T-helper 2 cell treated with Interferon-gamma antibody and Interleukin-4, amounts not matched to agents 100 ng/mL and 5 ng/mL, for 36 hours (primary cell): ENCODE results near the gene F7. TPM values are rescaled to one million over a fixed set of nuclear protein-coding genes. Genes with fewer than 3 reads are reported as not detected.
"Not testable (repeated sequence)": the region's sequence is repeated elsewhere in the genome, so short reads cannot be mapped to it uniquely, and the experiment has no call there.

ENCODE experiments used
- intact Hi-C: fragments of 100-400 bp; cut with micrococcal nuclease; formaldehyde crosslinking; loops from one replicate; pipeline ENCODE4 v1.15.1; 2023
- total RNA-seq: library from RNA; stranded (reverse); gene quantifications from 2 replicates; pipeline ENCODE4 v1.2.3, GENCODE V29; 2022

Gene F7
- total RNA-seq, 1 donor from 2014 or later = not detected

GRCh38 chr13:113072376-113072775 is 33.2 kb upstream of the F7 start:
- intact Hi-C loops = no loop called here

DNA sequence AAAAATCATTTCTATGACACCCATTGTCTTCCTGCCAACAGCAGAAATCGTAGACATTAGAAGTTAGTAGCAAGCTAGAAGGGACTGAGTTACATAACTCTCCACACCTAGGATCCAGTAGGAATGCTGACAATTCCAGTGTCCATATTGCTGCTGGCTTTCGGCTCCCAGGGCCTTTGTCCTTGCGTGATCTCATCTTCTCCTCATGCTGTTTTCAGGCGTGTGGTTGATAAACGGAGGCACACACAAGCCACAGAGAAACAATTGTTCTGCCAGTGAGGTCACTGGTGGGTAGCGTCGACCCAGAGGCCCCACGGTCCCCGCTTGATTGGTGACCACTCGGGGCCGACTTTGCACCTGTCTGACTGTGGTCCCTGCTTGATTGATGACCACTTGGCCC is 31.6 kb upstream of the F7 start:
- intact Hi-C loops = no loop called here

DNA sequence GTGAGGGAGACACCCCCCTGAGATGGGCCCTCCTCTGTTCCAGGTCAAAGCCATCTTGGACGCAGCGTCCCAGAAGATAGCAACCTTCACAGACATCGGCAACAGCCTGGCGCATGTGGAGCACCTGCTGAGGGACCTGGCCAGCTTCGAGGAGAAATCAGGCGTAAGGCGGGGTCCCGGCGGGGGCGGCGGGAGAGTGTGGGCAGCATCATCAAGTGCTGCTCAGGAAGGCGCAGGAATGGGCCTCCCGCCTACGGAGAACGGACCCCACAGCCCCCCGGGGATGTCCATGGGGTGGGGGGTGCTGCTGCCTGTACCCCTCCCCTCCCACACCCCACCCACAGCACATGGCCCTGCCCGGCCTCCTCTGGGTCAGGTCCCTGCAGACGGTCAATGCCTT is 31.2 kb upstream of the F7 start:
- intact Hi-C loops = no loop called here

GRCh38 chr13:113074876-113075275 is 30.7 kb upstream of the F7 start:
- intact Hi-C loops = no loop called here

DNA sequence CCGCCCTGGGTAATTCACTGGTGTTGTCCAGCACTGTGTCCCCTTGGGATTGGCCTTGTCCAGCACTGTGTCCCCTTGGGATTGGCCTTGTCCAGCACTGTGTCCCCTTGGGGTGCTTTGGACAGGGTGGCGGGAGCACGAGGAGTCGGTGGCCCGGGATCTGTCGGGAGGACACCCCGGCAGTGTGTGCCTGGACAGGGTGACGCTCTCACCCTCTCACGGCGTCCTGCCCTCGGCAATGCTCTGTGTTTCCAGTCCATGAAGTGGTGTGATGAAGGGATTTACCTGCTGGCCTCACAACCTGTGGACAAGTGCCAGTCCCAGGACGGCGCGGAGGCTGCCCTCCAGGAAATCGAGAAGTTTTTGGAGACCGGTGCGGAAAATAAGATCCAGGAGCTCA is 29.9 kb upstream of the F7 start:
- intact Hi-C loops = no loop called here

DNA sequence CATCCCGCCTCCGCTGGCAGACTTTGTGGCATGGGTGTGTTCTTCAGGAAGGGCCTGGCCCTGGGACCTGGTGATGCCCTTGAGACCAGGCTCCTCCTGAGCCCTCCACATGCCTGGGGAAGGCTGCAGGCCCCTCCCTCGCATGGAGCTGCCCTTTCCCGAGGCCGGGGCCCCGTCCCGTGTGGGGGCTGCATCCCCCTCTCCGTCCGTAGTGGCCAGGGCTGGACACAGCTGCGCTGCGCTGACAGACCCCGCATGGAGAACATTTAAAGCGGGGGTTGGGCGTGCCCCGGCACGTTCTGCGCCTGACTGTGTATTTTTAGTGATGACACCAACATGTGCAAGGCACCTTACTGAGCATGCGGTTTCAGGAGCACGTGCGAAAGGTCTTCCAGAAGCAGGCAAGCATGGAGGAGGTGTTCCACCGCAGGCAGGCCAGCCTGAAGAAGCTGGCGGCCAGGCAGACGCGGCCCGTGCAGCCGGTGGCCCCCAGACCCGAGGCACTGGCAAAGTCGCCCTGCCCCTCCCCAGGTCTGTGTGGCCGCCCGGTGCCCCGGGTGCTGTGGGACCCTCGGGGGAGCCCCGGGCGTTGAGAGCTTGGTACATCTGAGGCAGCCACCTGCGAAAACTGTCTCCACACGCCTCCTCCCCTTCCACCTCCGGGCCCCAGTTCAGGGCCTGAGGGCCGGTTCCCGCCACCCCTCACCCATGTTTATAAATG is 28.8 kb upstream of the F7 start:
- intact Hi-C loops = no loop called here

- intact Hi-C loops = no loop called here
Measured at GRCh38 chr13:113077566-113077952, 28.0 kb upstream of the F7 start.

GRCh38 chr13:113077953-113078901 is 27.4 kb upstream of the F7 start:
- intact Hi-C loops = no loop called here

- intact Hi-C loops = no loop called here
Measured at GRCh38 chr13:113078902-113079780, 26.4 kb upstream of the F7 start.

- intact Hi-C loops = not testable (repeated sequence)
Measured at GRCh38 chr13:113079781-113080080, 25.9 kb upstream of the F7 start.

GRCh38 chr13:113080361-113080831 is 25.2 kb upstream of the F7 start:
- intact Hi-C loops = no loop called here

DNA sequence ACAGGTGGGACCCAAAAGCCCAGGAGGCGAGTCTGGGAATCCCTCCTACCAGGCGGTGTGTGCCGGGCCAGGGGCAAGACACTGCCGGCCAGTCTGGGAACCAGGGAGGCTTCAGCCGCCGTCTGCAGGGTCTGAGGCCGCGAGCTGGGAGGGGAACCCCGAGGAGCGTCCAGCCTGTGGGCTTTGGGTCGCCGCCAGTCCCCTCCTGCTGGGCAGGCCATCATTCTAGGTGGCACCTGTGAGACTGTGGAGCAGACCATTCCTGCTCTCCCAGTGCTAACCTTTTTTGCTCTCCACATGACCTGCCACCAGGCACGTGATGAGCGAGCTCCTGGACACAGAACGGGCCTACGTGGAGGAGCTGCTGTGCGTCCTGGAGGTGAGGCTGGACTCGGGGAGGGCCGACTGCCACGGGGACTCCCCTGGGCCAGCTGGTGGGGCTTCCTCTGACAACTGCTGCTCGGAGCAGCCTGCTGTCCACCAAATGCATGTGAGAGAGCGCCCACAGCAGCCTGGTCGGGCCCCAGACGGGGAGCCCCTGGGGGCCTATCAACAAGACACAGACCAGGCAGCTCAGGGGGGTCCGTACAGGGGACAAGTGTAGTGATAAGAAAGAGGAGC is 24.6 kb upstream of the F7 start:
- intact Hi-C loops = no loop called here

DNA sequence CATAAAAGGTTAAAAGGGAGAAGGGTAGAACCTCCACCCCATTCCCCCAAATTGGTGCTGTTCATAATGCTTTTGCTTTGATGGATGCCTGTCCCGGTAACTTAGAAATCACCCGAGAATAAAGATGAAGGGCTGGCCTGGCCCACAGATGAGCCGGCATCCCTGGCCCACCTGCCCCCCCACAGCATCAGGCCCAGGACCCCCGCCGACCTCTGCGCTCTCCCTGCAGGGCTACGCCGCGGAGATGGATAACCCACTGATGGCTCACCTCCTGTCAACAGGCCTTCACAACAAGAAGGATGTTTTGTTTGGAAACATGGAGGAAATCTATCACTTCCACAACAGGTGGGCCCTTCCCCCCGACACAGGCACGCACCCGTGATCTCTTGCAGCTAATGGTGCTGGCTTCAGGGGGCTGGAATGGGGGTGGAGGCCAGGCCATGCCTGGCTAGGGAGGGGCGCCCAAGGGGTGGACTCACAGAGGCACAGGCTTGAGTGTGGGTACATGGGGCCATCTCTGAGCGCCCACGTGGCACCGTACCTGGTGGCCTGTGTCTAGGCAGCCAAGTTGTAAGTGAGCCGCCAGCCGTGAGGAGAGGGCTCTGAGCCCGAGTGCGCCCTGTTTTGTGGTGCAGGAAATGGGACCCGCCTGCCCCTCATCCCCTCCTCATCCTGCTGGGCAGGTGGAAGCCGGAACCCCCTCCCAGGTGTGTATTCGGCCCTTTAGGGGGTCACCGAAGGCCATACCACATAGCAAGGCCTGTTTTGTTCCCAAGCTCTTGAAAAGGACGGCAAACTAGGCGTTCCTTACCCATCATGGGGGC is 23.2 kb upstream of the F7 start:
- intact Hi-C loops = no loop called here

GRCh38 chr13:113083022-113083373 is 22.6 kb upstream of the F7 start:
- intact Hi-C loops = no loop called here

DNA sequence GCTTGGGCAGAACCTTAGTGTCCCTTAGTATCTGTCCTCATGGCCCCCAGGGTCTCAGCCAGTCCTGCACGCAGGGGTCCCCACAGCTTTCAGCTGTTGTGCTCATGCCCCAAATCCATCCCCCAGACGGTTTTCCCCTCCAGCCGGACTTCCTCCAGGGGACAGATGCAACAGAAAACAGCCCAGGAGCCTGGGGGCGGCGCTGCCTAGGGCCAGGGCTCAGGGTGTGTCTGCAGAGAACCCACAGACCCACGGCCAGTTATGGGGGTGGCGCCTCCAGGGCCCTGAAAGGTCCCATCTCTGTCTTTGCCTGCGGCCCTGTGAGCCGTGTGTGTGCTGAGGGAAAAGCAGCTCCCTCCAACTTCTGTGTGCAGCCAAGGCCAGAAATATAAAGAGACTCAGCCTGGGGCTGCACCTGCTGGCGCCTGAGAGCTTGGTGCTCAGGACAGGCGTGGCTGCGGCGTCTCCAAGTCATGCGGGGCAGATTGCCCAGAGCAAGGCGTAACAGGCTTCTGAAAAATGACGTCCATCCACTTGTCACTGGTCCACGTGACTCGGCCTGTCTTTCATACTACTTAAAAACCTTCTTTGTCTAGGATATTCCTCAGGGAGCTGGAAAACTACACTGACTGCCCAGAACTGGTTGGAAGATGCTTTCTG is 22.1 kb upstream of the F7 start:
- intact Hi-C loops = no loop called here

GRCh38 chr13:113084094-113084942 is 21.3 kb upstream of the F7 start:
- intact Hi-C loops = no loop called here

DNA sequence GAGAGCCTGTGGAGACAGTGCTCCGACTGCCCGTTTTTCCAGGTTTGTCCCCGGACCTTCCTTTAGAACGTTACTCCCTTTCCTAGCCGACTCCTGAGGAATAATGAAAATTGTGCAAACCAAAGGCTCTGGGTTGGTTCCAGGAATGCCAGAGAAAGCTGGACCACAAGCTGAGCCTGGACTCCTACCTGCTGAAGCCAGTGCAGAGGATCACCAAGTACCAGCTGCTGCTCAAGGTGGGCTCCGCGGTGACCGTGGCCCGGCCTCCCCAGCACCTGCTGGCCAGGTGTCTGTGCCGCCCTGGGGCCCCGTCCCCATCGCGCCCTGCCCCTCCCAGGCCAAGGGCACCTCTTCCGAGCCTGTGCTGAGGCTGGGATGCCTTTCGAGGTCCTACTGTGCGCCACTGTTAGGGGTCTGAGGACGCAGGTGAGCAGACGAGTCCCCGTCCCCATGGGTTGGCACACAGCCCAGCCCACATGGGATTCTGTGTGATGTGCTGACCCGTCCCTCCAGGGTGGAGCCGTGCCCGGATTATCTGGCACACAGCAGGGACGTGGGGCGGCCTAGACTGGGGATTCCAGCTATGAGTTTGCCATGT is 20.5 kb upstream of the F7 start:
- intact Hi-C loops = no loop called here

- intact Hi-C loops = no loop called here
Measured at GRCh38 chr13:113086031-113086750, 19.4 kb upstream of the F7 start.
